SK-N-SH (cell line): ENCODE results near the gene GLT8D1. TPM values are rescaled to one million over a fixed set of nuclear protein-coding genes. Genes with fewer than 3 reads are reported as not detected.

Experiments used
- CTCF ChIA-PET: fragments of 300-600, 350-600 bp; formaldehyde crosslinking; extraction: SDS; loops from one replicate; lab custom pipeline; 2021; lab: Yijun Ruan, JAX
- POLR2A ChIA-PET: fragments of 350-600 bp; sonication (Branson Sonifier 250); formaldehyde crosslinking; extraction: SDS; loops from one replicate; lab custom pipeline; 2020; ENCODE audit warnings: antibody characterized with exemption, inconsistent platforms; lab: Yijun Ruan, JAX
- DNase-seq: peaks from one replicate; pipeline ENCODE4 v3.0.0; 2012
- H2AFZ ChIP-seq: fragments of 200-600 bp; sonication (generic); 2 replicates; pipeline ENCODE4 v1.8.1; 2016; ENCODE audit warnings: antibody characterized with exemption, mild to moderate bottlenecking, low read depth
- H3F3A ChIP-seq: fragments of 200-600 bp; sonication (generic); replicated peaks from 2 replicates; pipeline ENCODE3; 2016; ENCODE audit warnings: antibody characterized with exemption, mild to moderate bottlenecking; ENCODE audit not compliant: insufficient read depth
- H3K27ac ChIP-seq, 2 experiments: fragments of 200-500 bp in 1 of 2; fragments of 200-600 bp in 1 of 2; sonication (Bioruptor generic) in 1 of 2; sonication (generic), shearing (Covaris generic) in 1 of 2; 2 replicates each; pipeline versions ENCODE4 v1.5.1 to v1.6.1; 2014 to 2016; ENCODE audit warnings: low read depth in 2 of 2, inconsistent platforms in 1 of 2, low read length in 1 of 2, mild to moderate bottlenecking in 1 of 2, mixed read lengths in 1 of 2
- H3K27me3 ChIP-seq: fragments of 200-600 bp; sonication (generic), shearing (Covaris generic); 2 replicates; pipeline ENCODE4 v1.6.1; 2016; ENCODE audit warnings: mixed run types; ENCODE audit not compliant: insufficient read depth
- H3K36me3 ChIP-seq, 2 experiments: fragments of 200-500 bp in 1 of 2; fragments of 200-600 bp in 1 of 2; sonication (Bioruptor generic) in 1 of 2; sonication (generic) in 1 of 2; replicated peaks in 1 of 2; 2 replicates each; pipeline versions ENCODE3 to v1.5.1; 2014 to 2016; ENCODE audit warnings: low read length in 1 of 2, mild to moderate bottlenecking in 1 of 2; ENCODE audit not compliant: insufficient read depth in 2 of 2, control insufficient read depth in 1 of 2
- H3K4me1 ChIP-seq, 2 experiments: fragments of 200-500 bp in 1 of 2; fragments of 200-600 bp in 1 of 2; sonication (Bioruptor generic) in 1 of 2; sonication (generic), shearing (Covaris generic) in 1 of 2; 2 replicates each; pipeline versions ENCODE4 v1.5.1 to v1.6.1; 2014 to 2016; ENCODE audit warnings: low read depth in 1 of 2, low read length in 1 of 2, mixed run types in 1 of 2; ENCODE audit not compliant: insufficient read depth in 2 of 2, control insufficient read depth in 1 of 2
- H3K4me2 ChIP-seq: fragments of 200-600 bp; sonication (generic), shearing (Covaris generic); 2 replicates; pipeline ENCODE4 v1.6.1; 2017; ENCODE audit warnings: mixed run types
- H3K4me3 ChIP-seq, 2 experiments: fragments of 200-500 bp in 1 of 2; fragments of 200-600 bp in 1 of 2; sonication (Bioruptor generic) in 1 of 2; sonication (generic), shearing (Covaris generic) in 1 of 2; 2 replicates each; pipeline versions ENCODE4 v1.5.1 to v1.8.1; 2014 to 2016; ENCODE audit warnings: low read depth in 2 of 2, inconsistent platforms in 1 of 2, low read length in 1 of 2, mild to moderate bottlenecking in 1 of 2, mixed read lengths in 1 of 2, moderate library complexity in 1 of 2
- H3K79me2 ChIP-seq: fragments of 200-600 bp; sonication (generic); 2 replicates; pipeline ENCODE4 v1.8.1; 2017; ENCODE audit warnings: mild to moderate bottlenecking; ENCODE audit not compliant: insufficient read depth
- H3K9ac ChIP-seq: fragments of 200-600 bp; sonication (generic); 2 replicates; pipeline ENCODE4 v1.6.1; 2017; ENCODE audit warnings: mixed run types
- H3K9me2 ChIP-seq: fragments of 200-600 bp; sonication (generic); 2 replicates; pipeline ENCODE4 v1.6.1; 2017; ENCODE audit warnings: mixed run types
- H3K9me3 ChIP-seq: fragments of 200-600 bp; sonication (generic); 2 replicates; pipeline ENCODE4 v1.6.1; 2017; ENCODE audit warnings: mixed run types, mild to moderate bottlenecking, moderate library complexity
- H4K20me1 ChIP-seq: fragments of 200-600 bp; sonication (generic); 2 replicates; pipeline ENCODE4 v1.6.1; 2017; ENCODE audit warnings: mild to moderate bottlenecking, mixed run types; ENCODE audit not compliant: insufficient read depth
- CHD2 ChIP-seq: fragments of 150-350 bp; IDR thresholded peaks from 2 replicates; pipeline ENCODE4 v1.6.1; 2018; ENCODE audit warnings: low read length; ENCODE audit not compliant: partially characterized antibody
- EP300 ChIP-seq, 2 experiments: IDR thresholded peaks; 2 replicates each; pipeline versions ENCODE4 v1.4.0 to v1.6.1; 2012; ENCODE audit warnings: borderline replicate concordance in 1 of 2, low read depth in 1 of 2, low read length in 1 of 2
- EZH2phosphoT487 ChIP-seq: fragments of 200-600 bp; sonication (generic); IDR thresholded peaks from 2 replicates; pipeline ENCODE4 v1.6.1; 2017; ENCODE audit warnings: low read depth, mixed run types, mild to moderate bottlenecking, antibody characterized with exemption, moderate library complexity, borderline replicate concordance
- FOSL2 ChIP-seq: IDR thresholded peaks from 2 replicates; pipeline ENCODE4 v1.4.0; 2012; ENCODE audit warnings: low read depth, mild to moderate bottlenecking, moderate library complexity, borderline replicate concordance
- GATA2 ChIP-seq: sonication (generic); formaldehyde crosslinking; IDR thresholded peaks from 2 replicates; pipeline ENCODE4 v1.5.0; 2020; ENCODE audit warnings: mild to moderate bottlenecking, missing genetic modification reagents
- JUND ChIP-seq: IDR thresholded peaks from 2 replicates; pipeline ENCODE4 v1.4.0; 2012
- NFIC ChIP-seq: IDR thresholded peaks from 2 replicates; pipeline ENCODE4 v1.4.0; 2012; ENCODE audit warnings: borderline replicate concordance
- POLR2AphosphoS5 ChIP-seq: IDR thresholded peaks from 2 replicates; pipeline ENCODE4 v1.6.1; 2012; ENCODE audit warnings: low read depth, low read length
- RAD21 ChIP-seq: IDR thresholded peaks from 2 replicates; pipeline ENCODE4 v1.6.1; 2012; ENCODE audit warnings: mild to moderate bottlenecking, low read length
- RCOR1 ChIP-seq: fragments of 150-350 bp; IDR thresholded peaks from 2 replicates; pipeline ENCODE4 v1.6.1; 2017; ENCODE audit warnings: antibody characterized with exemption, low read length
- REST ChIP-seq: IDR thresholded peaks from 2 replicates; pipeline ENCODE4 v1.6.1; 2012; ENCODE audit warnings: mild to moderate bottlenecking, low read depth, low read length, moderate library complexity
- RXRA ChIP-seq: IDR thresholded peaks from 2 replicates; pipeline ENCODE4 v1.4.0; 2012; ENCODE audit warnings: low read depth, mild to moderate bottlenecking, borderline replicate concordance
- SIN3A ChIP-seq: IDR thresholded peaks from 2 replicates; pipeline ENCODE4 v1.6.1; 2012; ENCODE audit warnings: low read depth, mild to moderate bottlenecking, low read length, moderate library complexity, borderline replicate concordance
- TCF12 ChIP-seq: IDR thresholded peaks from 2 replicates; pipeline ENCODE4 v1.4.0; 2012
- TEAD4 ChIP-seq: IDR thresholded peaks from 2 replicates; pipeline ENCODE4 v1.4.0; 2012; ENCODE audit warnings: mild to moderate bottlenecking, borderline replicate concordance; ENCODE audit not compliant: insufficient read depth
- USF2 ChIP-seq: fragments of 150-350 bp; IDR thresholded peaks from 2 replicates; pipeline ENCODE4 v1.6.1; 2017; ENCODE audit warnings: antibody characterized with exemption, low read length, low read depth, borderline replicate concordance
- YY1 ChIP-seq: IDR thresholded peaks from 2 replicates; pipeline ENCODE4 v1.4.0; 2012; ENCODE audit warnings: low read depth, mild to moderate bottlenecking
- WGBS: methylation state at CpG from one replicate; pipeline ENCODE4 v1.1.6; 2017; ENCODE audit warnings: low lambda C conversion rate; 5-methylcytosine and 5-hydroxymethylcytosine counted together
- polyA plus RNA-seq, 3 experiments: library from polyadenylated mRNA; depleted of rRNA; stranded (reverse); fragments of >200 nt; gene quantifications; 2 replicates each; pipeline ENCODE4 v1.2.3, GENCODE V29; 2012
- TF ChIP-seq, protein P1 (sequence below): IDR thresholded peaks from 2 replicates; pipeline ENCODE4 v1.4.0; 2012; ENCODE audit warnings: low read depth, borderline replicate concordance
- TF ChIP-seq, protein P2 (sequence below): IDR thresholded peaks from 2 replicates; pipeline ENCODE4; 2012
- TF ChIP-seq, protein P3 (sequence below): IDR thresholded peaks from 2 replicates; pipeline ENCODE4 v1.4.0; 2012; ENCODE audit warnings: low read depth, borderline replicate concordance

Gene GLT8D1
- polyA plus RNA-seq, 1 of the 3 experiments (the other 2 are of a cell fraction), result 102 TPM

GRCh38 chr3:52671676-52672075 is 33.9 kb downstream of the GLT8D1 start (continued):
- TF ChIP-seq, protein P1, sequence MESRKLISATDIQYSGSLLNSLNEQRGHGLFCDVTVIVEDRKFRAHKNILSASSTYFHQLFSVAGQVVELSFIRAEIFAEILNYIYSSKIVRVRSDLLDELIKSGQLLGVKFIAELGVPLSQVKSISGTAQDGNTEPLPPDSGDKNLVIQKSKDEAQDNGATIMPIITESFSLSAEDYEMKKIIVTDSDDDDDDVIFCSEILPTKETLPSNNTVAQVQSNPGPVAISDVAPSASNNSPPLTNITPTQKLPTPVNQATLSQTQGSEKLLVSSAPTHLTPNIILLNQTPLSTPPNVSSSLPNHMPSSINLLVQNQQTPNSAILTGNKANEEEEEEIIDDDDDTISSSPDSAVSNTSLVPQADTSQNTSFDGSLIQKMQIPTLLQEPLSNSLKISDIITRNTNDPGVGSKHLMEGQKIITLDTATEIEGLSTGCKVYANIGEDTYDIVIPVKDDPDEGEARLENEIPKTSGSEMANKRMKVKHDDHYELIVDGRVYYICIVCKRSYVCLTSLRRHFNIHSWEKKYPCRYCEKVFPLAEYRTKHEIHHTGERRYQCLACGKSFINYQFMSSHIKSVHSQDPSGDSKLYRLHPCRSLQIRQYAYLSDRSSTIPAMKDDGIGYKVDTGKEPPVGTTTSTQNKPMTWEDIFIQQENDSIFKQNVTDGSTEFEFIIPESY, result no peak
- TF ChIP-seq YY1 (no peak), RAD21 (no peak)
- TF ChIP-seq, all 33 proteins: peak for 0

DNA sequence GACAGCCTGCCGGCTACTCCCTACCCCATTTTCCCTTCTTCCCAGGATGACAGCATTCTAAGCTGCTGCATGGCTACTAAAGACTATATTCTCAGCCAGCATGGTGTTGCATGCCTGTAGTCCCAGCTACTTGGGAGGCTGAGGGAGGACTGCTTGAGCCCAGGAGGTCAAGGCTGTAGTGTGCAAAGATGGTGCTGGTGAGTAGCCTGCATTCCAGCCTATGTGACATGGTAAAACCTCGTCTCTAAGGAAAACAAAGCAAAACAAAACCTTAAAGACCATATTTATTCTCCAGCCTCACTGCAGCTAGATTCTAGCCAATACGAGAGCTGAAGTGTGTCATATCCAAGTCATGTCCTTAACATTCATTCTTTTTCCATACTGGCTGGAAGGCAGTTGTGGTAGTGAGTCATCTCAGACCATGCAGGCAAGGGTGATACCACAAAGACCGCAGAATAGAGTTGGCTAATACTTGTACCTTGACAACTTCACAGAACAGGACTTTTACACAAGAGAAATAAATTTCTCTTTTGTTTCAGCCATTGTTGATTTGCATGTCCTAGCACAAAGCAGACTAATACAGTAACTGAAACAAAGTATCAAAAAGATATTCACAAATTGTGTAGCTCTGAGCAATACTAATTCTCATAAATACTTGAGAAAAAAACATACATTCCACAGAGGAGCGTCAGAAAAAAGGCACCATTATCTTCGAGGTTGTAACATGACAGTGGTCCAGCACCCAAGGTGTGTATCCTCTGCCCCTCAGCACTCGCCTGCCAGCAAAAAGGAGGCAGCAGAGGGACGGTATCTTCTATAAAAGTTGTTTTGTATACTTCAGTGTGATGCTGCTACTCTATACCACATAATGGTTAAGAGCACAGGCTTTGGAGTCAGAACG is 34.7 kb downstream of the GLT8D1 start:
- Histone ChIP-seq H3K9me2 (no peaks in the 10 kb centered on the region), H3K36me3 (peaks cover 20 to 54% of the 10 kb centered on the region in 2 experiments), H4K20me1 (no peaks in the 10 kb centered on the region), H2AFZ (no peak overlapping the region), H3K4me2 (peak overlapping the region; percentile 62), H3K9me3 (no peaks in the 10 kb centered on the region), H3K4me3 (peak overlapping the region in 1 of 2 experiments; percentile 28; a peak in 2 of 4 replicates), H3K4me1 (peaks cover 0 to 16% of the 10 kb centered on the region in 2 experiments; a peak in 2 of 4 replicates), H3K27ac (peak overlapping the region; percentile 48 to 99), H3K79me2 (peaks cover 60% of the 10 kb centered on the region), H3K27me3 (no peaks in the 10 kb centered on the region), H3F3A (peaks cover 36% of the 10 kb centered on the region), H3K9ac (peak overlapping the region; percentile 77)
- CTCF ChIA-PET, result interaction anchor here (1.0 kb wide), 1 partner anchor 199 kb away, joined by 5 read pairs; no protein-coding TSS in a partner anchor
- POLR2A ChIA-PET, result no interaction called here
- DNase-seq, result no peak
- WGBS, result 23% methylated on average over 9 of the region's 9 CpGs
- TF ChIP-seq RCOR1 (no peak), SIN3A (0 out of 2 replicates have a peak, but pooled peaks have one; percentile 48), TCF12 (peak; percentile 86), RXRA (peak; percentile 48; the same call in 1 of the 2 replicates), JUND (peak; percentile 95), USF2 (no peak), FOSL2 (peak; percentile 93), CHD2 (no peak), EP300 (IDR thresholded peaks at IDR 0.05; ENCODE audit: borderline replicate concordance in 1 of 2, low read depth in 1 of 2, low read length in 1 of 2) (peak in 1 of 2 experiments; percentile 83; a peak in 1 of 4 replicates), TEAD4 (peak; percentile 55; the same call in 1 of the 2 replicates), NFIC (peak; percentile 72), EZH2phosphoT487 (no peak), YY1 (peak; percentile 30; the same call in 1 of the 2 replicates), GATA2 (CRISPR knock-in tag) (no peak), RAD21 (no peak), REST (no peak), POLR2AphosphoS5 (no peak; the same call in 1 of the 2 replicates)
- TF ChIP-seq, protein P2, sequence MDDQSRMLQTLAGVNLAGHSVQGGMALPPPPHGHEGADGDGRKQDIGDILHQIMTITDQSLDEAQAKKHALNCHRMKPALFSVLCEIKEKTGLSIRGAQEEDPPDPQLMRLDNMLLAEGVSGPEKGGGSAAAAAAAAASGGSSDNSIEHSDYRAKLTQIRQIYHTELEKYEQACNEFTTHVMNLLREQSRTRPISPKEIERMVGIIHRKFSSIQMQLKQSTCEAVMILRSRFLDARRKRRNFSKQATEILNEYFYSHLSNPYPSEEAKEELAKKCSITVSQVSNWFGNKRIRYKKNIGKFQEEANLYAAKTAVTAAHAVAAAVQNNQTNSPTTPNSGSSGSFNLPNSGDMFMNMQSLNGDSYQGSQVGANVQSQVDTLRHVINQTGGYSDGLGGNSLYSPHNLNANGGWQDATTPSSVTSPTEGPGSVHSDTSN, result peak; percentile 58
- TF ChIP-seq, protein P3, sequence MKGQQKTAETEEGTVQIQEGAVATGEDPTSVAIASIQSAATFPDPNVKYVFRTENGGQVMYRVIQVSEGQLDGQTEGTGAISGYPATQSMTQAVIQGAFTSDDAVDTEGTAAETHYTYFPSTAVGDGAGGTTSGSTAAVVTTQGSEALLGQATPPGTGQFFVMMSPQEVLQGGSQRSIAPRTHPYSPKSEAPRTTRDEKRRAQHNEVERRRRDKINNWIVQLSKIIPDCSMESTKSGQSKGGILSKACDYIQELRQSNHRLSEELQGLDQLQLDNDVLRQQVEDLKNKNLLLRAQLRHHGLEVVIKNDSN, result 0 out of 2 replicates have a peak, but pooled peaks have one; percentile 38
